Panc1 (cell line): ENCODE data around the gene ZDHHC18. TPM values are rescaled to one million over a fixed set of nuclear protein-coding genes. Genes with fewer than 3 reads are reported as not detected.
"Not testable (repeated sequence)": the region's sequence is repeated elsewhere in the genome, so short reads cannot be mapped to it uniquely, and the experiment has no call there.

Source experiments
- ATAC-seq: fragments of 200-7000 bp; cut with Tn5 transposase; 2 replicates; pipeline ENCODE4 v1.9.1; 2020; ENCODE audit warnings: mild to moderate bottlenecking, moderate library complexity
- BruUV-seq: library from RNA; stranded (reverse); fragments of 400-500 nt; replicated peaks from 2 replicates; lab custom pipeline; 2021; lab: Mats Ljungman, UMichigan
- CTCF ChIA-PET: fragments of 300-600 bp; sonication (Branson Sonifier 250); formaldehyde crosslinking; loops from one replicate; lab custom pipeline; 2022; ENCODE audit warnings: antibody characterized with exemption; lab: Charles Lee
- POLR2A ChIA-PET: fragments of 300-600 bp; sonication (Branson Sonifier 250); formaldehyde crosslinking; loops from one replicate; lab custom pipeline; 2022; ENCODE audit warnings: antibody characterized with exemption; lab: Charles Lee
- DNase-seq: peaks from one replicate; pipeline ENCODE4 v3.0.0-alpha.2; 2010; ENCODE audit warnings: low read depth, low spot score
- H3K27ac ChIP-seq: 2 replicates; pipeline ENCODE4 v1.5.1; 2011; ENCODE audit warnings: mild to moderate bottlenecking, low read length, inconsistent platforms
- H3K27me3 ChIP-seq: fragments of 200-500 bp; sonication (Bioruptor generic); 2 replicates; pipeline ENCODE4 v1.6.0; 2014; ENCODE audit warnings: low read length, inconsistent platforms; ENCODE audit not compliant: control insufficient read depth, insufficient read depth
- H3K36me3 ChIP-seq: fragments of 200-500 bp; sonication (Bioruptor generic); 2 replicates; pipeline ENCODE4 v1.5.1; 2014; ENCODE audit warnings: inconsistent platforms, mild to moderate bottlenecking, low read length, moderate library complexity; ENCODE audit not compliant: control insufficient read depth, insufficient read depth
- H3K4me1 ChIP-seq: 2 replicates; pipeline ENCODE4 v1.5.1; 2011; ENCODE audit warnings: inconsistent platforms, mild to moderate bottlenecking, low read length, moderate library complexity; ENCODE audit not compliant: control insufficient read depth, insufficient read depth
- H3K4me3 ChIP-seq, 2 experiments: 2 replicates each; pipeline ENCODE4 v1.5.1; 2011 to 2012; ENCODE audit warnings: low read depth in 2 of 2, low read length in 2 of 2, mild to moderate bottlenecking in 2 of 2, inconsistent platforms in 1 of 2, moderate library complexity in 1 of 2
- H3K9me3 ChIP-seq: fragments of 200-500 bp; sonication (Bioruptor generic); 2 replicates; pipeline ENCODE4 v1.5.1; 2014; ENCODE audit warnings: low read depth, mild to moderate bottlenecking, inconsistent platforms, low read length, moderate library complexity; ENCODE audit not compliant: control insufficient read depth, insufficient read depth
- CTCF ChIP-seq: fragments of 450-650 bp; IDR thresholded peaks from 2 replicates; pipeline ENCODE4 v1.5.1; 2017; ENCODE audit warnings: mild to moderate bottlenecking
- POLR2AphosphoS5 ChIP-seq: IDR thresholded peaks from 2 replicates; pipeline ENCODE4 v1.6.1; 2012; ENCODE audit warnings: mild to moderate bottlenecking, low read depth, low read length, moderate library complexity
- REST ChIP-seq, 2 experiments: IDR thresholded peaks; 2 replicates each; pipeline ENCODE4 v1.6.1; 2011 to 2012; ENCODE audit warnings: low read depth in 2 of 2, control low read depth in 1 of 2, low read length in 1 of 2, mild to moderate bottlenecking in 1 of 2, moderate library complexity in 1 of 2; ENCODE audit not compliant: insufficient read depth in 1 of 2
- SIN3A ChIP-seq: IDR thresholded peaks from 2 replicates; pipeline ENCODE4 v1.6.1; 2012; ENCODE audit warnings: low read depth, mild to moderate bottlenecking, low read length, moderate library complexity, borderline replicate concordance; ENCODE audit not compliant: insufficient read depth
- TCF7L2 ChIP-seq: IDR thresholded peaks from 2 replicates; pipeline ENCODE4 v1.6.1; 2011; ENCODE audit warnings: mild to moderate bottlenecking, low read depth, low read length, inconsistent platforms
- in situ Hi-C: cut with HindIII; loops from 2 replicates; pipeline ENCODE4 v1.10.0; 2016; ENCODE audit warnings: low sequenced_read_pairs, low pct_unique_long_range_greater_than_20kb
- intact Hi-C: fragments of 100-400 bp; cut with micrococcal nuclease; formaldehyde crosslinking; loops from one replicate; pipeline ENCODE4 v1.10.0; 2022; ENCODE audit not compliant: unreplicated experiment
- total RNA-seq: library from RNA; stranded (reverse); gene quantifications from one replicate; pipeline ENCODE4 v1.2.1, GENCODE V29; 2021; ENCODE audit not compliant: unreplicated experiment

ZDHHC18 gene
- total RNA-seq, 1 experiment from 2014 or later = 45.4 TPM

GRCh38 chr1:26839779-26840178, 13.3 kb downstream of the ZDHHC18 start:
- Histone ChIP-seq H3K4me1 (no peaks in the 10 kb centered on the region), H3K27ac (no peak overlapping the region), H3K27me3 (no peaks in the 10 kb centered on the region), H3K9me3 (no peaks in the 10 kb centered on the region), H3K4me3 (no peak overlapping the region), H3K36me3 (no peaks in the 10 kb centered on the region)
- in situ Hi-C loops = no loop called here
- no peak for DNase-seq
- BruUV-seq = no TSS peak
- ChIA-PET CTCF (no interaction called here), POLR2A (no interaction called here)
- ATAC-seq = peak; percentile 27; the same call in 1 of the 2 replicates
- intact Hi-C loops = no loop called here
- no peak for TF ChIP-seq SIN3A
- no peak for TF ChIP-seq CTCF
- no peak for TF ChIP-seq TCF7L2
- no peak for TF ChIP-seq POLR2AphosphoS5
- TF ChIP-seq REST (IDR thresholded peaks at IDR 0.05; ENCODE audit: insufficient read depth in 1 of 2, low read depth in 2 of 2, low read length in 1 of 2) = no peak

- TF ChIP-seq TCF7L2 = no peak
- no peak for TF ChIP-seq POLR2AphosphoS5
- Histone ChIP-seq H3K27me3 (no peaks in the 10 kb centered on the region), H3K4me1 (0 out of 2 replicates have a peak, but pooled peaks cover 3% of the 10 kb centered on the region), H3K36me3 (no peaks in the 10 kb centered on the region; the same call in 1 of the 2 replicates), H3K27ac (no peak overlapping the region), H3K9me3 (no peaks in the 10 kb centered on the region), H3K4me3 (no peak overlapping the region)
- intact Hi-C loops (no loop called here), in situ Hi-C loops (no loop called here)
- ChIA-PET CTCF (interaction anchor here (0.7 kb wide), 1 partner anchor 16 kb away, joined by 4 read pairs; no protein-coding TSS in a partner anchor), POLR2A (interaction anchor here (0.7 kb wide), 1 partner anchor 38 kb away, joined by 3 read pairs; no protein-coding TSS in a partner anchor)
- no peak for DNase-seq
- no peak for ATAC-seq
- BruUV-seq = no TSS peak
Observed at GRCh38 chr1:26844424-26845196, 18.1 kb downstream of the ZDHHC18 start.

GRCh38 chr1:26847826-26848225, 21.3 kb downstream of the ZDHHC18 start:
- CTCF ChIA-PET, intact Hi-C loops: not testable (repeated sequence)

More at GRCh38 chr1:26847826-26848225, 21.3 kb downstream of the ZDHHC18 start:
- H3K9me3 ChIP-seq, H3K36me3 ChIP-seq, POLR2A ChIA-PET, H3K4me3 ChIP-seq, DNase-seq, H3K27me3 ChIP-seq, BruUV-seq, H3K4me1 ChIP-seq, ATAC-seq, in situ Hi-C loops, H3K27ac ChIP-seq: not testable (repeated sequence)
